ENCODE results near the gene TAF1A.

TAF1A gene

DNA sequence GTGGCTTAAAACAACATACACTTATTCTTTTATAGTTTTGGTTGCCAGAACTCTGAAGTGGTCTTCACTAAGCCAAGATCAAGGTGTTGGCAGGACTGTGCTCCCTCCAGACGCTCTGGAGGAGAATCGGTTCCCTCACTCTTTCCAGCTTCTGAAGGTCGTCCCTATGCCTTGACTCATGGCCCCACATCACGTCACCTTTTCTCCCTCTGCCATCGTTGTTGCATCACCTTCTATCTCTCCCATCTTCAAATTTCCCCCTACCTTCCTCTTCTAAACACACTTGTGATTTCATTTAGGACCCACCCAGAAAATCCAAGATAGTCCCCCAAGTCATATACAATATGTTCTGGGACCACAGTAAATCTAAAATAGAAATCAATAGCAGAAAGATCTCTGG, 54.3 kb downstream of the TAF1A start:
- DNase-seq (ENCODE audit: low spot score) = no peak

DNA sequence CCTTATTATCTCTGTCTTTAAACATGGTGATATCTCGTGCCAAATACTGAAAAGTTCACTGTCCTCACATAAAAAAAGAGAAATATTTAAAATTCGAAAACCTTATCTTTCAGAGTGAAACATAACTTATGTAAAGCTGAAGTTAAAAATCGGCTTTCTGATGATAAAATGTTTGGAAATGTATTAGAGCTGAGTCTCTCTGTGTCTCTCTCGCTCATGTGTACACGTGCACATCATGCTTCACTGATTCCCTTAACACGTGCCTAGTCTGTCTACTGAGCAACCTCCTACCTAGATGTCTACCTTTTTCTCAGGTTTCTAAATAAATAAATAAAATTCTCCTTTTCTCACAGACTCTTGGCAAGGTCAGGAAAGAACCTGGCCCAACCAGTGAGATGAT, 58.9 kb downstream of the TAF1A start:
- no peak for DNase-seq (ENCODE audit: low spot score)

DNA sequence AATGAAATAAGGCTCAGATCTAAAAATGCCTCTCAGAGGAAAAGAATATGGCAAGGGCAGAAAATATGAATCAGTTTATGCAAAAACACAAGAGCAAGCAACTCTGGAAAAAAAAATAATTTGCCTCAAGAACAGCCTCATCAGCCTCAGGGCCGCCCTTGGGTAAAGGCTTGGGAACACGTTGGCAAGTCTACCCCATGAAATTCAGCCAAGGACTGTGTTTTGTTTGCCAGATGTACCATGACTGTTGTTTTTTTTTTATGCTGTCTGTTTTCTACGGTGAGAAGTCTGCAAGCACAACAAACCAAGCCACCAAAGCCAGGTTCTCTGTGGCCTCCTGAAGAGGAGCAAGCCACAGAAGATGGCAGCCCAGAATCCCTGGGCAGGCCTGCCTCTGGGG, 59.8 kb downstream of the TAF1A start:
- DNase-seq (ENCODE audit: low spot score) = no peak

DNA sequence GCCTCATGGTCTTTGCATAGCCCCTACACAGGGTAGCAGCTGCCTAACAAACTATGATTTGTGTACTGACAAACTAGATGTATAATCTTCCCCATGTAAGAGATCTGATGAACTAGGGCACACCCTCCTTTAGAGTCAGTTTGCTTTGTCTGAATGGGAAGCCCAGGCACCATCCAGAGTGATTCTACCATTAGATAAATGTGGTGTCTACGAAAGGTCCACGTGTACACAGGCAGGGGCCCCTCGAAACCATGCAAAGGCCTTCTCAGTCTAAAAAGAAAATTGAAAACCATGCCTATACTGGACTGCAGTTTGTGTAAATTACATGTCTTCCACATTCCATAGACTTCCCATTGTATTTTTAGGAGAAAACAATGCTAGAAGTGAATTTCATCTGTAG, 60.6 kb downstream of the TAF1A start:
- no peak for DNase-seq (ENCODE audit: low spot score)

DNA sequence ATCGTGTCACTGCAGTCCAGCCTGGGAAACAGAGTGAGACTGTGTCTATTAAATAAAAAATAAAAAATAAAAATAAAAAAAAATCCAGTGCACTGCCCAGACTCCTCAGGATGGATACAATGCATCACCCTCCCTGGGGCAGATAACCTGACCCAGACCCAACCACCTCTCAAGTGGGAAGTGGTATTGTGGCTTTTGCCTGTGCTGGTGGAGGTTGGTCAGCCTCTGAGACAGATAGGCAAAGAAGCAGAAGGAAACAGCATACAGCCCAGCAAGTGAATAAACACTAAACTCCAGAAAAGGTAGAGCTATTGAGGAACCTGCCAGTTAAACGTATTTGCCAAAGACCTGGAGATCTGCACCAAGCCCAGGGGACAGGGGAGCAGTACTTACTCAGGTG, 63.8 kb downstream of the TAF1A start:
- no peak for DNase-seq (ENCODE audit: low spot score)

DNA sequence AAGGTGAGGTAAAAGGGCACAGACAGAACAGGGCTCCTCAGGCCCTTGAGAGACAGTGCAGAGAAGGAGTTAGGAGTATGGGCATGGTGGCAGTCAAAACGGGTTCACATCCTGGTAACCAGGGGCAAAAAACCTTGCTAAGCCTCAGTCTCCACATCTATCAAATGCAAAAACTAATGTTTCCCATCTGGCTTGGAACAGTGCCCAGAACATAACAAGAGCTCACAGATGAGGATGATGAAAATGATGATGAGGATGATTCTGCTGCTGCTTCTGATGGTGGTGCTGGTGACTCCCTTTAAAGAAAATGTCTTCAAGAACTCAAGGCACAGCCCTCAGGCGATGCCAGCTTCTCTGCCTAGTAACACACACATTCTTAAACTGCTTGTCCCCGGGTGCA, 65.9 kb downstream of the TAF1A start:
- no peak for DNase-seq (ENCODE audit: low spot score)

DNA sequence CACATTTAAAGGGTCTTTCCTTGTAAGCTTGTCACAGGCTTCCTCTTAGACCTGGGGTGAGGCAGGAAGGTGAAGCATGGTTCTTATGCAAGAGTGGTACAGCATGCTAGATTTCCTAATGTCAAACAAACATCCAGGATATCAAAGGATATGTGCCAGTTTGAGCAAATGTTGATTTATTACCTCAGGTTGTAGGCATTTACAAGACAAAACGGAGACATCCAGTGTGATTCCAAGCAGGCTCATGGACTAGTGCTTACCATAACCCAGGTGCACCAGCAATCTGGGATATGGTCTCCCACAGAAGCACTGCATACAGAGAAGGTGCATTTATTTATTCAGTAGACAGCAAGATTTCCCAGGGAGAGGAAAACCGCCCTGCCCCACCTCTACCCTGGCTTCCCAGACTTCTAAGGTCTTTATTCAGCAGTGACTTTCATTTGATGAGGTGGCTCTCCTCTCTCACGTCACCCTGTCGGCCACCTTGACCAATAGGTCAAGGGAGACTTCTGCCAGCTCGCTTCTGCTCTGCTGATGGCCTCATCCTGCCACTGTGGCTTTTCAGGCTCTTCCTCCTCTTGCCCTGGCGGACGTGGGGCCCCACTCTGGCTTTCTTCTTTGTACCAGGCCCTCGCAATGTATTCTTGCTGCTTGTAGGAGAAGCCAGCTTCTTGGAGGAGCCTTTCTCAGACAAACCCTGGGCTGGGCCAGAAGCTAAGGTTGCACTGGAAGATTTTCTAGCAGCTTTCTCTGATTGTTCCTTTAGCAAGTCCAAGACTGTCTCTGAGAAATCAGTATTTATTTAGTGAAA, 67.4 kb downstream of the TAF1A start:
- DNase-seq (ENCODE audit: low spot score) = no peak

DNA sequence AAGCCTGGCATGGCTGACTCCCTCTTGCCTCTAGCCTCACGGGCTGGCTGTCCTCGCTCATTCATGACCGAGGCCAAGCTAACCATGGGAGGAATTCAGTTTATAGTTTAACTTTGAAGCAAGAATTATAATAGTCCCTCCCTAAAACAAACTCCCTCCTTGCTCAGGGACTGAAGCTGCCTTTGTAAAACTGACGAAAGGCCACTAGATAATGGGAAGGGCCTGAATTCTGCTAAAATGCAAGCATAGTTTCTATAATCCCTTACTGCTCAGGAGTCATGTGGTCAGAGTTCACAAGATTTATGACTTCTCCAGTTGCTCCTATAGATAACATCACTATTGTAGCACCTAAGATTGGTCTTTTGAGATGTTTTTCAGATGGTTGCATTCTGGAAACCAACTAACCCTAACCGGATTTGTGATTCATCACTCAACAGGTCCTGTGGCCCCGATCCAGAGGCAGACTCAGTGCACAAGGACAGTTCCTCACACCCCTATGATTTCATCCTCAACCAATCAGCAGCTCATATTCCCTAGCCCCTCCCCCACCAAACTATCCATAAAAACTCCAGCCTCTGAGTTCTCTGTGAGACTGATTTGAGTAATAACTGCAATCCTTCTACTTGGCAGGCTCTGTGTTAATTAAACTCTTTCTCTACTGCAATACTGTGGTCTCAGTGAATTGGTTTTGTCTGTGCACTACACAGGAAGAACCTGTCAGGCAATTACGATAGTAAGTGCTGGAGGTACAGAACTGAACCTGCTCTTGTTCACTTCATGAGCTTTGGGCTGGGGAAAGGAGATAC, 68.2 kb downstream of the TAF1A start:
- no peak for DNase-seq (ENCODE audit: low spot score)
